ENCODE data around the gene NELFB.
"Not testable (repeated sequence)": the region's sequence is repeated elsewhere in the genome, so short reads cannot be mapped to it uniquely, and the experiment has no call there.

NELFB gene

GRCh38 chr9:137250329-137251193 is 4.6 kb upstream of the NELFB start:
- DNase-seq = peak; percentile 51

- no peak for DNase-seq
Observed at GRCh38 chr9:137251194-137251461, 4.0 kb upstream of the NELFB start, which contains the start of gene STPG3. Gene STPG3 (plus strand): TSS chr9:137251286. CDS start chr9:137251287, 1 bp downstream.

DNA sequence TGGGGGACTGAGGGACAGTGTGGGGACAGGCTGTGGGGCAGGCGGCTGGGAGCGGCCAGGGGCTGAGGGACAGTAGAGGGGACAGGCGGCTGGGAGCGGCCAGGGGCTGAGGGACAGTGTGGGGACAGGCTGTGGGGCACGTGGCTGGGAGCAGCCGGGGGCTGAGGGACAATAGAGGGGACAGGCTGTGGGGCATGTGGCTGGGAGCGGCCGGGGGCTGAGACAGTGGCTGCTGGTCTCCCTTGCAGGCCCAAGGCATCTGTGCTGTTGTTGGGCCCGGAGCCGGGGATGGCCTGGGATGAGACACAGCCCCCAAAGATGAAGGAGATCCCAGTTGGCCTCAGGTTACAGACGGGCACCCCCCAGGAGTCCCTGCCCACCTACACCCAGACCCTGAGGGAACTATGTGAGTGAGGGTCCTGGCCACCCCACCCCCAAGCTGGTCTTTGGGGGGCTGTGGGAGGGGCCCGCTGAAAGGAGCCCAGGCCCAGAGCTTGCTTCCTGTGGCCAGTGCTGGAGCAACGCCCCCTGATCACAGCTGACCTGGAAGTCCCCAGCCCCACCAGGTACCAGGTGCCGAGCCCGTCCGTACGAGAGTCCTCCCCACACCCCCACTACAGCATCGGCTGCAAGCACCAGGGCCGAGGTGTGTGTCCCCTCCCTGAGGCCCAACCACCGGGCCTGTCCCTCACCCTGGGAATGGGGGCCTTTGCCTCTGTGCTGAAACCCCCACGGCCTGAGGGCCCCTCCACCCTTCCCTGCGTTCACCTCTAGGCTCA is 3.4 kb upstream of the NELFB start:
- DNase-seq = no peak

- DNase-seq = no peak
Observed at GRCh38 chr9:137252555-137253506, 2.3 kb upstream of the NELFB start.

- no peak for DNase-seq
Observed at GRCh38 chr9:137253717-137254623, 1.2 kb upstream of the NELFB start.

GRCh38 chr9:137255448-137256114 is 454 bp downstream of the NELFB start:
- DNase-seq = no peak

GRCh38 chr9:137256362-137256761 is 1.2 kb downstream of the NELFB start:
- no peak for DNase-seq

- no peak for DNase-seq
Observed at GRCh38 chr9:137256856-137257255, 1.7 kb downstream of the NELFB start.

GRCh38 chr9:137262173-137262908 is 7.2 kb downstream of the NELFB start:
- not testable (repeated sequence) for DNase-seq

DNA sequence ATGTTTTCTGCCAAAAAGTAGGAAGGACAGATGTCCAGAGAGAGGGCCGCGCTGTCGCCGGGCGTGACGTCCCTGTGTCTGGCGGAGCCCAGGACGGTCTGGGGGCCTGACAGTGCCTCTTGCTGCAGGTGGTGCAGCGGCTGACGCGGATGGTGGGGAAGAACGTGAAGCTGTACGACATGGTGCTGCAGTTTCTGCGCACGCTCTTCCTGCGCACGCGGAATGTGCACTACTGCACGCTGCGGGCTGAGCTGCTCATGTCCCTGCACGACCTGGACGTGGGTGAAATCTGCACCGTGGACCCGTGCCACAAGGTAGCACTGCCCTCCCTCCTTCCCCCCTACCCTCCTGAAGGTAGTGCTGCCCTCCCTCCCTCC is 7.8 kb downstream of the NELFB start:
- no peak for DNase-seq

GRCh38 chr9:137263506-137263905 is 8.4 kb downstream of the NELFB start:
- no peak for DNase-seq

DNA sequence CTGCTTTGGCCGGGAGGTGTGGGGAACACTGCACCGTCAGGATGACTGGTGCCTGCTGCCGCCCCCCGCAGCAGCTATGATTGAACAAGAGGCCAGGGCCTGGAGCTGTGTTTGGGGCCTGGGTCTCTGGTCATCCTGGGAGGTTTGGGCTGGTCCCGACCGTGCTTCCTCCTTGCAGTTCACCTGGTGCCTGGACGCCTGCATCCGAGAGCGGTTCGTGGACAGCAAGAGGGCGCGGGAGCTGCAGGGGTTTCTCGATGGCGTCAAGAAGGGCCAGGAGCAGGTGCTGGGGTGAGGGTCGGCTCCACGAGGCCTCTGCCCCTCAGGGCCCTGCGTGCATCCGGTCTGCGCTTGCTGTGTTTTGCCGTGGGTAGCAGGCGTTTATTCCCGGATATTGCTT is 8.9 kb downstream of the NELFB start:
- DNase-seq = no peak

DNA sequence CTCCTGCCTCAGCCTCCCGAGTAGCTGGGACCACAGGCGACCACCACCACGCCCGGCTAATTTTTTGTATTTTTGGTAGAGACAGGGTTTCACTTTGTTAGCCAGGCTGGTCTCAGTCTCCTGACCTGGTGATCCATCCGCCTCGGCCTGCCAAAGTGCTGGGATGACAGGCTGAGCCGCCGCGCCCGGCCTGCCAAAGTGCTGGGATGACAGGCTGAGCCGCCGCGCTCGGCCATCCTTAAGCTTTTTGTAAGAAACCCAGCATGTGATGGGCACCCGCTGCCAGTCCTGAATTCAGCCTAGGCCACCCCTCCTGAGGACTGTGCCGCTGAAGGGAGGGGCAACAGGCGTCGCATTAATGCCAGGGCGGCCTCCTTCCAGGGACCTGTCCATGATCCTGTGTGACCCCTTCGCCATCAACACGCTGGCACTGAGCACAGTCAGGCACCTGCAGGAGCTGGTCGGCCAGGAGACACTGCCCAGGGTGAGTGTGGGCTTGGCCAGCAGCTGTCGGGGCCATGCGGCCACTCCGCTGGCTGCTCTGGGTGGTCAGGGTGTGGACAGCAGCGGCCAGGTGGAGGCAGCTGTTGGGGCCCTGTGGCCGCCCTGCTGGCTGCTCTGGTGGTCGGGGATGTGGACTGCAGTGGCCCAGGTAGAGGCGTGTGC is 10.5 kb downstream of the NELFB start:
- no peak for DNase-seq

DNA sequence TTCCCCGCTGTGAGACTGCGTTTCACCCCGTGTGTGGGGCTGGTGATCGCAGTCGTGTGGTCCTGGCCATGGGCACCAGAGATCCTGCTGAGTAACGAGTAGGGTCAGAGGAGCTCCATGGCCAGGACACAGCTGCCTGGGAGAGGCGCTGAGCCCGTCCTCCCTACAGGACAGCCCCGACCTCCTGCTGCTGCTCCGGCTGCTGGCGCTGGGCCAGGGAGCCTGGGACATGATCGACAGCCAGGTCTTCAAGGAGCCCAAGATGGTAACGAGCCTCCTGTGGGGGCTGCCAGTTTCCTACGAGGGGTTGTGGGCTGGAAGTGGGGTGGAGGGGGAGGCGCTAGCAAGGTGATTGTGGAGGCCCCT is 11.0 kb downstream of the NELFB start:
- no peak for DNase-seq

- DNase-seq = no peak
Observed at GRCh38 chr9:137266585-137267453, 11.7 kb downstream of the NELFB start.

DNA sequence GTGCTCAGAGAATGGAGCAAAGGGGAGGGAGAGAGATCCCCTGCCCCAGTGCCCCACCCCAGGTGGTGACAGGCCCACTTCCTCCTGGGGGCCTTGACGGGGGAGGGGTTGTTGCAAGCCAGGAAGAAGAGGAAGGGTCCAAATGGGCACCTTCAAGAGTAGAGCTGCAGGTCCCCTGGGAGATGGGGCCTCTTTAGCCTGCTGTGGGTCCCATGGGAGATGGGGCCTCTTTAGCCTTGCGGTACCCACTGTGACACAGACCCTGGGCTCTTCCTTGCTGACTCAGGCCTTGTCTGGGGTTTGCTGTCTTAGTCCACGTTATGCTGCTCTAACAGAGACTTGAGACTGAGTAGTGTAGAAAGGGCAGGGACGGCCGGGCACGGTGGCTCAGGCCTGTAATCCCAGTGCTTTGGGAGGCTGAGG is 12.8 kb downstream of the NELFB start:
- no peak for DNase-seq

- no peak for DNase-seq
Observed at GRCh38 chr9:137268538-137269201, 13.5 kb downstream of the NELFB start.

- no peak for DNase-seq
Observed at GRCh38 chr9:137269231-137269772, 14.2 kb downstream of the NELFB start.
